ENCODE results near the gene C1QTNF7.

The C1QTNF7 gene

DNA sequence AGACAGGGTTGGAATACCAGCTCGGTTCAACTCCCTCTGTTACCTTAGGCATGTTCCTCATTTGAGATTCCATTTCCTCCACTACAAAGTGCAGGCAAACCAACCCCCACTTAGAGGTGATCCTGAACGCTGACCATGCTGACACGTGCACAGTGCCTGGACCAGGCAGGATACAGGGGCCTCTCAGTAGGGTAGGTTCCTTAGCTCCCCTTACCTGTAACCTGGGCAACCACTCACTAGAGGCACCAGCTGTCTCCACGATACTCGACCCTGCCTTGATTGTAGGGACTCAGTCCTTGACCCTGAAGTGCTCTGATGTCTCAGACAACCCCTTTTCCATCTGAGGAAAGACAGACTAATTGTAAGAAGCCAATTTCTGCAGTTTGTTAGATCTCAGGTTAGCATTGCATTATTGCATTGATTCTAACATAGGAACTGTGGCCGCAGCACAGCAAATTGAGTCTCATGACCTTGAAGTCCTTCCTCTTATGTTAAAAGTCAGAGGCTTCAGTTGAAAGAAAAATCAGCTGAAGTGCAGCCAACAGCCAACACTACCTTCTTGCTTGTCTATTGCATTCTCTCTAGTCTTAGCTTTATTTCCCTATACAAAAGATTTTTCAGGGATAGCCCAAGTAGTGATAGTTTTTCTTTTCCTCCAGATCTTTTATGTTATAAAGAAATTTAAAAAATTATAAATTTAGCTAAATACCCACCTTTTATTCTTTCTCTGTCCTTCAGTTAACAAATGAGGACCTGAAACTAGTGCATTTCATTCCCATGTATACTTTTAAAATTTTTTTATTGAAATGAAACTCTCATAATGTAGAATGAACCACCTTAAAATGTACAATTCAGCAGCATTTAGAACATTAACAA lies 11.2 kb upstream of the C1QTNF7 start:
- DNase-seq: no peak

DNA sequence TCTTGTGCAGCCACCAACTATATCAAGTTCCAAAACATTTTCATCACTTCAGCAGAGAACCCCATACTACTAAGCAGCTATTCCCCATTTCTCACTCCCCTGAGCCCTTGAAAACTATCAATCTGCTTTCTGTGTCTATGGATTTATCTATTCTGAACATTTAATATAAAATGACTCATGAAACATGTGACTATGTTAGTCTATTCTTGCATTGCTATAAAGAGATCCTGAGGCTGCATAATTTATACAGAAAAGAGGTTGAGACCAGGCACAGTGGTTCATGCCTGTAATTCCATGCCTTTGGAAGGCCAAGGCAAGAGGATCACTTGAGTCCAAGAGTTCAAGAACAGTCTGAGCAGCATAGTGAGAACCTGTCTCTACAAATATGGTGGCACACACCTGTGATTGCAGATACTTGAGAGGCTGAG lies 10.6 kb upstream of the C1QTNF7 start:
- DNase-seq: no peak

DNA sequence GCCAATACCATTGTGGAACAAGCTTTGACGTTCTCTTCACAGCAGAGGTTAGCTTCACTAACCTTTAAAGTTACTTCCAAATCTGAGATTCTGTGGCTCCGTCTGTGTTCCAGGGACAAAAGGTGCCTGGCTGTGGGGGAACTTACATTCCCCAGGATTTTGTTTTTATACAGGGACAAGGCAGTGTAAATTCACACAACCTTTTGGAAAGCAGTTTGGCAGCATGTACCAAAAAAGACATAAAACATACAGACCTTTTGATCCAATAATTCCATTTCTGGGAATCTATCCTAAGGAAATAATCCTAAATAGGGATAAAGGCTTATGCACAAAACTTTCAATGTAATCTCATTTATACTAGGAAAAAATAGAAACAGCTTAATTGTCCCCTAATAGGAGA lies 8.9 kb upstream of the C1QTNF7 start:
- no peak for DNase-seq

DNA sequence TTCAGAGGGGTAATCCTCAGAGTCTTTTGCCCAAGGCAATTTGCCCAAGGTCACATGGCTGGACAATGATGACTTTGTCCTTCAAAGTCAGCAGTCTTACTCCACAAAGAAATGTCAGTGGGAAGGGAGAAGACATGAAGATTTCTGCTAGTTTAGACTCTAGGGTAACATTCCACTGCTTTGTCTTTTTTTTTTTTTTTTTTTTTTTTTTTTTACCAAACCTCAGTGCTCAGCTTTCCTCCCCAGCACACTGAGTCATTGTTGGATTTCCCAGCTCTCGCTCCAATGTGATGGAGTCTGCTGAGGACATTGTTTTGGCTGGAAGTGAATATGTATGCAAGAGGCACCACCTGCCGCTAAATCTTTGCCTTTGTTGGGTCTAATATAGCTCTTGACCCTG lies 7.2 kb upstream of the C1QTNF7 start:
- DNase-seq: no peak

DNA sequence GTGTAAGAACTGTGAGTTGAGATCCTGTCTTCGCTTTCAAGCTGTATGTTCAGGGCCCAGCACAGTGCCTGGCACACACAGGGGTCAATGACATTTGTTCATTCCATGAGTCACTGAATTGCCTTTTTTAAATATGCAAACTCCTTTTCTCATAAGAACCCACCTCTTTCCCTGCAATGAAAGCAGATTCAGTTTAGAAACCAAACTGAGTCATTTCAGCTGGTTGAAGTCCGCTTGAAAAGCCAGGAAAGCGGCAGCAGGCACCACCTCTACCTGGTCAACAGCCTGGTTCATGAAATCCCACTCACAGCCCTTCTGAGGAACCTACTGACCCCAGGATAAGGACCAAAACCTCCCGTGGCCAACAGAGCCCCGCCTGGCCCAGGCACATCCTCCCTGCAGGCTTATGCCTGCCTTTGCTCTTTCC lies 4.5 kb upstream of the C1QTNF7 start:
- no peak for DNase-seq

DNA sequence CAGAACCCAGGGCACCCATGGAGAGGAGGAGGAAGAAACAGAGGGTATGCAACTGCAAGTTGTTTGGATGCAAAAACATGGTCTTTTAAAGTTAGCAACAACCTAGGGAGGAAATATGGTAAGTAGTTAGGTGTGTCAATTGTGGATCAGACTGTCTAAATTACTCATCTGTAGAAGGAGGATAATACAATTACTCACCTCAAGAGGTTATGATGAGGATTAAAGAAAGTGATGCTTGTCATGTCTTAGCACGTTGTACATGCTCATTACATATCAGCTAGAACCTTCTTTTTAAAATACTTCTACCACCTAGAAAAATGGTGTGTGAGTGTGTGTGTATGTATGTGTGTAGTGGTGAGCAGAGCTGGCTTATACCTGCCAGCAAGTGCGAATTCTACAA lies 2.3 kb upstream of the C1QTNF7 start:
- no peak for DNase-seq

DNA sequence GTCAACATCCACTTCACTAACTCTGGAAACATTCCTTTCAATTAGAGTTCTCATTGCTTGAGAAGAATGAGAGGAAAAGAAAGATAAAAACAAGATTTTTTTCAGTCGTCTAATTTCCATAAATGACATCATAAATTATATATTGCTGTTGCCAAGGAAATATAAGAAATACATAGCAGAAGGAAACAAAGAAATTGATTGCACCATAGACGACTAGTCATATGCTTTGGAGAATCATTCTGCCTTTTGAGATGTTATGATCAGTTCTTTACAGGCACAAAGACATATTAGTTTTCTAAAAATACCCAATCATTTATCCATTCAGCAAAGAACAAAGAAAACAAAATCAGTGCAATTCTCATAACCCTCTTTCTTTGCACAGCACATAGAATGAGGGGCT lies 672 bp upstream of the C1QTNF7 start:
- DNase-seq: no peak

DNA sequence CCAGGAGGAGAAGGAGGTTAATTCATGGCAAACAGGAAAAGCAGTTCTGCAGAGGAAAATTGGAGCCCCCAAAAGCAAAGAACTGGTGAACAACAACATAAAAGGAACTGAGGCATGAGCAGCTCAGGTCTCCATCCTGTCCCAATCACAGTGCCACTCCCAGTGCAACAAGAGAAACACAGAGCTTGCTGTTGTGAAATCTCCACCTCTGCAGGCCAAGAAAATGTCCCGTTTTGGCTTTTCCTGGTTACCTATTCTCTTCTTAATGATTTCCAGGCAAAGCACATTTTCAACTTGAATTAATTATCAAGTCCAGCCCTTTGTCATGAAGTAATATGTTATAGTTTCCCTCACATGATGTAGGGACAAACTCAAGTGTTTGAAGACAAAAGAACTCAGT lies 778 bp downstream of the C1QTNF7 start:
- no peak for DNase-seq

DNA sequence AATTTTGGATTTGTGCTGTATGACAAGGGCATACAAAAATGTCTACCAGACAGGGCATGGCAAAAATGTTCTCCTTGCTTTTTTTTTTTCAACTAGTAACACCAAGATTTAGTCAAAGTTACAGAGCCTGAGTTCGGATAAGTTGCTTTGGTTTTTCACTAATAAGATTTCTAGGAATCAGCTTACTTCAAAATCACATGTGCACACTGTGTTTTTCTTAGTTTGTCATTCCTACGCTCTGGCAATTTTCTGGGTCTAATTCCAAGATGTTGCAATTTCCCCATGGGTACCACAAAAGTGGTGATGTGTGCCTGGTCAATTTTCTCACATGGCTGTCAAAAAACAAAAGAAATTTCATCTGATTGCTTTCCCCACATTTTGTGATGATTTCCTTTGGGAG lies 6.3 kb downstream of the C1QTNF7 start:
- DNase-seq: no peak

DNA sequence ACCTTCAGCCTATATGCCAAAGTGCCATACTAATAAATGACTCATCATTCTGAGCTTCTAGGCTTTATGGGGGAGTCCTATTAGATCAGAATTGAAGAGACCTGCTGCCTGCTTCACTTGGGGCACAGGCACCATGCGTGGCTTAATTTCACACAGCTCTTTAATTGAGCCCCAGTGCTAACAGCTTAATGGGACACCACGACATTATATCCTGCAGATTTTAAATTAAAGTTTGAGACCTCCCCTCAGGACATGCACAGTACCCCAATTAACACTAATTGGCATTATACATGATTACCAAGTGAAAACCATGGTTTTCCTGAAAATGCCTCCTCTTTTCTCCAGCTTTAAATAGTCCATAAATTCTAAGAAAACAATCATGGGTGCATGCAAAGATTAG lies 6.8 kb downstream of the C1QTNF7 start:
- DNase-seq: no peak

DNA sequence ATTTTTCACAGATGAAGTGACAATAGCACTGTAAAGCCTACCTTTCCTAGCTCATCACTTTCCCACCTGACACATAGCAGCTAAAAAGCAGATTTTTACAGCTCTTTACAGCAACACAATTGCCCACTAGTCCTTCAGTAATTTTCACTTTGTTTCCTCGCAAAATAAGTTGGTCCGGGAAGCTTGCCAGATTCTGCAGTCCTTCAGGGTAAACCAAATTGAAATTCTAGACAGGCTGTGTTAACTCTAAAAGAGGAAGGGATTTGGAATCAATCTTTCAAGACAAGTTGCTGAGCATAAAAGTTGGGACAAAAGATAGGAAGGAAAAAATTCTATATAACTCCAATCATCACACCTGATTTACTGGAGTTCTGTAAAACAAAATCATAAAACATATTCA lies 8.7 kb downstream of the C1QTNF7 start:
- no peak for DNase-seq

DNA sequence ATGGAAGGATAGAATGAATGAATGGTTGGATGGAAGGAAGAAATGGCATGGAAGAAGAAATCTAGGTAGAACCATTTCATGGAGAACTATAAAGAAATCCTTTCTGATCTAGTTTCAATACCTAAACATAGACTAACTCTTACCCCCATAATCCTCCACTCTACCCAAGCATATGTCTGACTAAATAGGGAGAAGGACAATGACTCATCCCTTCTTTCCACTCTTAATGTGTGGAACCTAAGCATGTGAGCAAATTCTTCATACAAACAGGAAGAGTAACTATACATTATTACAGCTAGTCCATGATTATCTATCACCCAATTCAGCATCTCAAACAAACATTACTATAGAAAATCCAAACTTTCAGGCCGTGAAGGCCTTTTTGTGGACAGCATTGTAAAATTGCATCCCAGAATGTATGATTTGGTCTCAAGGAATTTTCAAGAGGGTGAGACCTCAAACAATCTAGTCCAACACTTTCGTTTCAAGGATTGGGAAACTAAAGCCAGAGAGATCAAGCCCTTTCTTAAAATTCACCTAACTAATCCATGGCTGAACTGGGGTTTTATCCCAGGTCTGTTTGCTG lies 11.2 kb downstream of the C1QTNF7 start:
- no peak for DNase-seq

DNA sequence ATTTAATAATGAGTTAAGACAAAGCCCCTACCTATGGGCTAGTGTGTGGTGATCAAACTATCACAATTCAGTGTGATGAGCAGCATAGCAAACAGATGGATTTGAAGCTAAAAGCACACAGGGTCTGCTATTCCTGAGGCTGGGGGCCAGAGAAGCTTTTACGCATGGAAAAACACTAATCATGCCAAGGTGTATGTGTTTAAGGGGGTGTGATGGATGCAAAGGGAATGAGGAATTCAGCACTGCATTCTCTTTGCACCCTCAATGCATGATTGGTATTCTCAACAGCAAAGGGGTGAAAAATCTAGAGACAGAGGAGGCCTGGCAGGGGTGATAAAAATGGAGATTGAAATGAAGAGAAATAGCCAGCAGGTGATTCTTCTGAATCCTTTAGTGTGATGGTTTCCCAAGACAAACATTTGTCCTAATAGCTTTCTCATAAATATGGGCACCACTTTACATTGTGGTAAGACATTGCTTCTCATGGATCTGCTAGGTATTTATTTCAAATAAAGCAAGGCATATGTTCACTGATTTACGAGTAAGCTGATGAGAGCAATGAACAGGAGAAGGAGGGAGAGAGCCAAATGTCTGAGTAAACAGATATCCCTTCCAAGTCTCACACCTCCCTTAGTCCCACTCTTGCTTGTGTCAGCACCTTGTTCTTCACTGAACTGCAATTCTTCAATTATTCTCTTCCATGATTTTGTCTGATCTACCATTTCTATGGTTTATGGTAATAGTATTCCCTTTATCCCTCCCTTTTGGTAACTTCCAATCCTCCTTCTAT lies 15.7 kb downstream of the C1QTNF7 start:
- DNase-seq: no peak

DNA sequence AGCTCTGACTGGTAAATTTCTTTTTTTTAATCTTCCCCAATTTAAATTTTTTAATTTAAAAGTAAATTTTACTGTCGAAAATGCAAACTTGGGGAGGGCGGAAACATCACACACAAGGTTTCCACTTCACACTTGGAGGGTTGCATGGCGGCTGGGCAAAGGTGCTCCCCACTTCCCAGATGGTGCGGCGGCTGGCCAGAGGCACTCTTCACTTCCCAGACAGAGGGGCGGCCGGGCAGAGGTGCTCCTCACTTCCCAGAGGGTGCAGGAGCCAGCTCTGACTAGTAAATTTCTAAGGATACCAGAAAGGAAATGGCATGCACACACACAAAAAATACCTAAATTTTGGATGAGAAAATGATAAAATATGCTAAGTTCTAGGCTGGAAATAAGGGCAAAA lies 16.4 kb downstream of the C1QTNF7 start:
- no peak for DNase-seq

DNA sequence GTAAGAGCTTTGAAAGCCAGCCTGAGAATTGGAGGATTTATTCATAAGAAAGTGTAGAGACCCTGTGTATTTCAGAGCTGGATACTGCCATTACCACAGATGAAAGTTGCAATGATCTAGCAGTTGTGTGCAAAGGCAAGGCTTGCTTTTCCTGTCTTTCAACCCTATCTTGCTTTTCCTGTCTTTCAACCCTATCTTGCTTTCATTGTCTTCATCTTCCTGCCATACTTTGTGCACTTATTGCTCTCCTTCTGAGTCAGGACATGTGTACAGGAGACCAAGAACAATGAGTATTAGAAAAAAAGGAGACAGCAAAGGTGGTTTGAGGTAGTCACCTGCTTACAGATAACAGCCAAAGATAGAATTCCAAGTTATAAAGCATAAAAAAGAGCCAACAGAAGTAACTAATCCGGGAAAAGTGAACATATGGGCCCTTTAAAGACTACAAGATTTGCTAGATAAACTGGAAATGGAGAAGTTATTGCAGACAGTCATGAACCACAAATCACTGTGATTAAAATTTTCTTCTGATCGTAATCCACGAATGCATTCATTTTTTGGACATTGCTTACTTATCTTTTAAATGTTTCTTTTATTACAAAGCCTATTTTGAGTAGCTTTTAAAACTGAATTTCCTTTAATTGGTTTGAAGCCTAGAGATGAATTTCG lies 17.2 kb downstream of the C1QTNF7 start:
- DNase-seq: no peak

DNA sequence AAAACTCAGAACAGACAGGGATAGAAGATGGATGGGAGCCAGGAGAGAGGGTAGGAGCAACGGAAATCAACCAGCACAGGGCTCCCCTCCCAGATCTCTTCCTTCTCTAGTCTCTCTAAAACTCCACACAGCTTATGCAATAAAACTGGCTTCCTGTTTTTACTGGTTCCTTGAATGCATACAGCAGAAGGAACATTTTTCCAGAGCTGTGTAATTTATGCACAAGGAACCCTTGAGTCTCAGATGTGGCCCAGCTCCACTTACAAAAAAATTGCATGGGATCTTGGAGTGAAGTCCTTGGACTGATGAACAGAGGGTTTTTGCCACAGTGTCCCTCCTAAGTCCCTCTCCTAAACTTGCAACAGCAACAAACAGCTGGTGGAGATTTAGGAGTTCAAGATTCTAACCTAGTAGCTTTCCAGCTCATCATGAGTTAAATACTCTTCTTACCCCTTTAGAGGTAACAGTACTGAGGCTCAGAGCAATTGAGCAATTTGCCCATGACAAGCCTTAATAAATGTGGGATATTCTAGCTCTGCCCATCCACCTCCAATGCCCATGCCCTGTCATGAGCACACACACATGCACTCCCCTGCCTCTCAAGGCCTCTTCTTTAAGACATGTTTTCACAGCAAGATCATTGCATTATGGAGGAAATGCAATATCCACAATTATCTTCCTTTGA lies 23.5 kb downstream of the C1QTNF7 start:
- DNase-seq: no peak

DNA sequence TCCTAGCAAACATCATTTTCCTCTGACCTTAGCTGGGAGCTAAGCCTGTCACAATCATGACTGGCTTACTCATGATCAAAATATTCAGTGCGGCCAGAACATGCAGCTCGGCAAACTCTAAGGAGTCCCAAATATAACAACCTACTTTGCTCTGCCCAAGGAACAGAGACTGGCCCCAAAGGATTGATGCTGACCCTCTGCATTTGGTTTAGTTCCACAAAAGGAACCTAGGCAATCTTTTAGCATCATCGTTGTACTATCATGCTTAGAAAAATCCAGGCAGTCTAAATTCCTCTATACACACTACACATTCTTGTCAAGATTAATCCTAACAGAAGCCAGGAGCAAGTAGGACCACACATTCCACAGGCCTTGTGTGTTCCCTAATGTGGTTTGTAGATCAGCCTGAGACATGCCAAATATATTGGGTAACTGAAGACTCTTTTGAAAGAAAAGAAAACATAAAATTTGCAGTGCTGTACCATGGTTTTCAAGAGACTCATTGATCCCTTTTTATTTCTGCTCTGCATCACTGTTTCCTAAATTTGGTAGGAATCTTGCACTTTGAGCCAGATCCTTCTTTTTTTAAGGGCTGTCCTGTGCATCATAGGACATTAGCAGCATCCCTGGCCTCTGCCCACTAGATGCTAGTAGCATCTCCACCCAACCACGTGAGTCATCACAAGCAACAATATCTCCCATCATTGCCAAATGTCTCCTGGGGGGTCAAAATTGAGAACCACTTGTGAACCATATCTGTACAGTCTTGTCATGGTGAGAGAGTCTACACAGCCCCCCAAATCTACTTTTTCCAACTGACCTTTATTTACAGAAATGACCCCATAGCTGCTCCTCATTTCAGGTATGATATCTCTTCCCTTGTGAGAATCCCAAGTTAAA lies 24.3 kb downstream of the C1QTNF7 start:
- DNase-seq: no peak

DNA sequence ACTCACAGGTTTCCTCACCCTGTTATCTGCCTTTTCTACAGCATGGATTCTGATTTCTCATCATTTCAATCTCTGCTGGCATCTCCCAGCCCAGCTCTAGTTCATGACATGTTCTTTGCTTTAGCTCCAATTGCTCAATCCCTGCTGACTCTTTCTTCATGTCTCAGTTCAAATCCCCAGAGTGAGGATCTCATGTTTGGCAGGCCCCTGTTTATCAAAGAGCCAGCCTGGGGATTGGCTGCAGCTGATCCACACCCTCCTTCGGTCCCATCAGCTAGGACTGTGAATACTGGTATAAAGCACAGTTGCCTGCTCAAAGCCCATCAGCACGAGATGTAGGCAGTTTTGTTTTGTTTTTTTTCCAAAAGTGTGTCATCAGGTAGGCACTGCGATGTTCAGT lies 27.5 kb downstream of the C1QTNF7 start:
- no peak for DNase-seq

DNA sequence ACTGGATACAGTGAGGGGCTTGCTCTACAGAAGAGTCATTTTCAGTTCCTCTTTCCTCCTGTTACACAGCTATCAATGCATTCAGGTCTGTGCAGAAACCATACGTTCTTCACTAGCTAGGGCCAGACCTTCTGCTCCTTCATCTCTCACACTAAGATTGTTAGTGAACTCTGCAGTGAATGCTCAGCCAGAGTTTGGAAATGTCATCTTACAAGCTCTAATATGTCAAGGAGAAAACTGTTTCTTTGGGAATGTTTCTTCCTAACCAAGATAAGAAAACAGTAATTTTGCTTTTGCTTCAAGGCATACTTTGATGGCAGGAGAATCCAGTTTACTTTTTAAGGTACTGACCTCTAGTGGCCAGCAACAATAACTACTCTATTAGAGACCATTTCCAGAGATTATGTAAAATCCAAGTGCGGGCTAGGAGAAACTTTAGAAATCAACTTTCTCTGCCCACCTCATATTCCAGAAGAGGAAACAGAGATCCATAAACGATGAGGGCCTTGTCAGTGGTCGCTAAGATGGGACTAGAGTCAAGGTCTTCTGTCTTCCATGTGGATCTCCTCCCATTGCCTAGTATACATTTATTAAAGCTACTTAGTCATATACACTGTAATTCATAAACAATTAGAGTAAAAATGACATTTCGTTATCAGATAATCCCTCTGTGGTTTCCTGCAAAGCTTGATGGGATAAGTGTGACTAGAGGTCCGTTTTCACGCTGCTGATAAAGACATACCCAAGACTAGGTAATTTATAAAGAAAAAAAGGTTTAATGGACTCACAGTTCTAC lies 29.8 kb downstream of the C1QTNF7 start:
- DNase-seq: peak in 1 of 2 donors; percentile 51

DNA sequence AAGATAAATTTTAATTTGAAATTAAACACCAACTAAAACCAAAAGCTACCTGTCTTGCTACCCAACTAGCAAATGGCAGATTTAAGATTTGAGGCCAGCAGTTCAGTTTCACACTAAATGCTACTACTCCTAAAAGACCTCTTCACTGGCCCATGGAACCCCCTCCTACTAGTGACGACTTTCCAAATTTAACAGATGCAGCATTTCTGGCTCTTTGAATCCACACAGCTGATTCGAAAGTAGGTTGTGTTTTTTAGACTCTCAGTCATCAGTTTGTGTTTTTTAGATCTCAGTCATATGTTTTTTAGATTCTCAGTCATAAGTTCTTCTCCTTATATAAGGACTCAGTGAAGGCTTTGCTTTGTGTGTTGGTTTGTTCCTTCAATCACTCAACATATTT lies 30.8 kb downstream of the C1QTNF7 start:
- no peak for DNase-seq

DNA sequence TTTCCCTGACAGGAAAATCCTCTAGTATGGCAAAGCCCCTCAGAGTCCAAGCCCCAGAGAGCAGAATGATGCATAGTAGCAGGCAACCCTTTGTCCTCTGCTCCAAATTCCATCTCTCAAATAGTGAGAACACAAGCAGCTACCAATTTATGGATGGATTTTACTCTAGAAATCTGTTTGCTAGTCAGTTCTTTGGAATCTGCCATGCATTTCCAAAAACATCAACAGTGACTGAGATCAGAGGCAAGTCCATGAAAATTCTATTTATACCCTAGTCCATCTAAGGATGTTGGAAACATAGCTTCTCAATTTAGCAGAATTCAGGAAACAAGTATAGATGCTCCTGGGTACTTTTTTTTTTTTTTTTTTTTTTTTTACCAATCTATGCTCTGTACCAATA lies 31.9 kb downstream of the C1QTNF7 start:
- no peak for DNase-seq

All from CD4-positive, alpha-beta T cell treated with Interleukin-4 for 1 hour (primary cell).